ENCODE measurements around the gene B3GNT2. TPM values are rescaled to one million over a fixed set of nuclear protein-coding genes. Genes with fewer than 3 reads are reported as not detected.
"Not testable (repeated sequence)": the region's sequence is repeated elsewhere in the genome, so short reads cannot be mapped to it uniquely, and the experiment has no call there.

B3GNT2 gene
- total and polyA plus RNA-seq, 2 experiments from 2014 or later = 8.9 to 15.9 TPM

DNA sequence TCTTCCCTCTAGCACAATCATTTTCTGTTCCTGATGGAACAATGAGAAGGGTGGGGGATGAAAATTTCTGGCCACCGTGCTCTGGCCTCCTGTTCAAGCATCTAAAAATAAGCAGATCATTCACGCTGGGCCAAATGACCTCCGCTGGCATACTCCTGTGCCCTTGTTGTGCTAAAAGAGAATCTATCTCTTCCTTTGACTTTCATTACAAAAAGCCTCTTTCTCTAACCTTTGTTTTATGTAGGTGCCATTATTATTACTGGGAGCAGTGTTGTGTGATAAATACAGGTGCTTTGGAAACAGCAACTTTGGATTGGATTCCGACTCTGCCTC is 44.6 kb upstream of the B3GNT2 start:
- peak in 1 of 2 donors; percentile 20 for DNase-seq (ENCODE audit: low read depth in 1 of 2, low spot score in 1 of 2)
- TF ChIP-seq CTCF (IDR thresholded peaks at IDR 0.05; ENCODE audit: low read depth, low read length) = no peak
- Histone ChIP-seq H3K4me3 (no peak overlapping the region), H3K27me3 (no peaks in the 10 kb centered on the region), H3K9me3 (ENCODE audit: low read depth) (no peaks in the 10 kb centered on the region), H3K27ac (peak overlapping the region; percentile 59), H3K36me3 (no peaks in the 10 kb centered on the region), H3K4me1 (ENCODE audit: low read depth) (peaks cover 14% of the 10 kb centered on the region)

GRCh38 chr2:62152000-62152399 is 43.9 kb upstream of the B3GNT2 start:
- H3K4me1 ChIP-seq (ENCODE audit: low read depth) = peaks cover 14% of the 10 kb centered on the region
- H3K27ac ChIP-seq = no peak overlapping the region
- H3K4me3 ChIP-seq = no peak overlapping the region
- DNase-seq (ENCODE audit: low read depth in 1 of 2, low spot score in 1 of 2) = peak in 1 of 2 donors; percentile 27
- no peaks in the 10 kb centered on the region for H3K36me3 ChIP-seq
- no peaks in the 10 kb centered on the region for H3K9me3 ChIP-seq (ENCODE audit: low read depth)
- no peak for TF ChIP-seq CTCF (IDR thresholded peaks at IDR 0.05; ENCODE audit: low read depth, low read length)
- no peaks in the 10 kb centered on the region for H3K27me3 ChIP-seq

DNA sequence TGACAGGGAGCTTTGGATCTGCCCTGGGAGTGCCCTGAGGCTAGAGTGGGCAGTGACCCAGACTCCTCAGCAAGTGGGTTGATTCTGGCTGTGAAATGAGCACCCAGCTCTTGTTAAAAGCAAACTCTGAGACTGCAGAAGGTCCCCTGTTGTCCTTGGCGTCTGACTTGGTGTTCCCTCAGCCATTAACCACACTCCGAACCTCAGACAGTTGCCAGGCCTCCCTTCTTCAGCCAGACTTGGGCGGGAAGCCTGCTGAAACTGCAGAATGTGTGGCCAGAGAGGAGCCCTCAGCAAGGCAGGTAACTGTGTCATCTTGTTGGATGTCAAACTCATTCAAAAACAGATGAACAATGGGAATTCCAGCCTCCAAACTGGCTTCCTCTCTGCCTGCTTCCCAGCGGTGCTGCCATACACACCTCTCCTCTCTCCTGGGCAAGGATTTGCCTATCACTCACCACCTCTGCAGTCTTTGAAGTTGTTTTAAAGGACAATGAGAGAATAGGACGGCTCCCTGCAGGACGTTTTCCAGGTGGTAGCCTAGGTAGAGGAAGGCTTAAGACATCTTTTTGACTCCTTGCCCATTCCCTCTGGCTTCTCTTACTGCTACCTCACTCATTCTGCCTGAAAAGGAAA is 38.9 kb upstream of the B3GNT2 start:
- Histone ChIP-seq H3K27me3 (no peaks in the 10 kb centered on the region), H3K4me3 (no peak overlapping the region), H3K36me3 (no peaks in the 10 kb centered on the region), H3K9me3 (ENCODE audit: low read depth) (no peaks in the 10 kb centered on the region), H3K4me1 (ENCODE audit: low read depth) (no peaks in the 10 kb centered on the region), H3K27ac (peak overlapping the region; percentile 14)
- DNase-seq (ENCODE audit: low read depth in 1 of 2, low spot score in 1 of 2) = no peak
- TF ChIP-seq CTCF (IDR thresholded peaks at IDR 0.05; ENCODE audit: low read depth, low read length) = no peak

DNA sequence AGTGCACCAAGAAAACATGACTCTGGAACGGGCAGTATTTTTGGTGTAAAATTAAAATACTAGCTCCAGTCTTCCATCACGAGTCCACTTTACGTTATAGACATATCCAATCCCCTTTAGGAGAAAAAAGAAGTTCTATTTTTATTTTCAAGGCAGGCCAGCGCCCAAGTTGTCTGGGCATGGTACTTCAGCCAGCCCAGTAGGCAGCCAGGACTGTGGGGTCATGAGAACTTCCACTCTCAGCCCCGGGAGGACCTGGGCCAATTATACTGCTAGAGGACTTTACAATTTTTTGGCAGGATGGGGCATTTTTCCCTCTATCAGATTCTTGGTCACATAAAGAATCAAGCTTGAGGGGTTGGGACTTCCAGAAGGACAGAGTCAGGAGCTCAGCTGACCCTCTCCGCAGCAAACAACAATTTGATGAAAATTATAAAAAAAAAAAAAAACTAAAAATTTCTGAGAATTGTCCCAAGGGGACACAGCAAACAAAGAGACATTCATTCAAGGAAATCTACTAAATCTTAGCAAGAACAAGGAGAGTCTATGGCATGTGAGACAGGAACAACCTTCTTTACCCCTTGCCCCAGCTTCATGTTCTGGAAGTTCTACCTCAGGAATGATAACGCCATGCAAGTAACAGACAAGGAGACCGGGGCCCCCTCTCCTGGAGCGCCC is 37.3 kb upstream of the B3GNT2 start:
- Histone ChIP-seq H3K9me3 (ENCODE audit: low read depth) (no peaks in the 10 kb centered on the region), H3K27me3 (no peaks in the 10 kb centered on the region), H3K27ac (no peak overlapping the region), H3K4me1 (ENCODE audit: low read depth) (no peaks in the 10 kb centered on the region), H3K36me3 (no peaks in the 10 kb centered on the region), H3K4me3 (no peak overlapping the region)
- no peak for TF ChIP-seq CTCF (IDR thresholded peaks at IDR 0.05; ENCODE audit: low read depth, low read length)
- DNase-seq (ENCODE audit: low read depth in 1 of 2, low spot score in 1 of 2) = no peak

- H3K9me3 ChIP-seq (ENCODE audit: low read depth); DNase-seq (ENCODE audit: low read depth in 1 of 2, low spot score in 1 of 2); H3K4me3 ChIP-seq; H3K27ac ChIP-seq; H3K27me3 ChIP-seq; H3K4me1 ChIP-seq (ENCODE audit: low read depth); H3K36me3 ChIP-seq: not testable (repeated sequence)
Measured at GRCh38 chr2:62160691-62161090, 35.2 kb upstream of the B3GNT2 start.

GRCh38 chr2:62163106-62163831 is 32.6 kb upstream of the B3GNT2 start:
- peak in 1 of 2 donors; percentile 20 for DNase-seq (ENCODE audit: low read depth in 1 of 2, low spot score in 1 of 2)
- Histone ChIP-seq H3K4me3 (no peak overlapping the region), H3K27me3 (no peaks in the 10 kb centered on the region), H3K27ac (no peak overlapping the region), H3K9me3 (ENCODE audit: low read depth) (no peaks in the 10 kb centered on the region), H3K4me1 (ENCODE audit: low read depth) (no peaks in the 10 kb centered on the region), H3K36me3 (no peaks in the 10 kb centered on the region)
- no peak for TF ChIP-seq CTCF (IDR thresholded peaks at IDR 0.05; ENCODE audit: low read depth, low read length)
